Measurements from ENCODE around the gene ANKS1A. TPM values are rescaled to one million over a fixed set of nuclear protein-coding genes. Genes with fewer than 3 reads are reported as not detected.
A peak's percentile ranks its signal among the peaks of the same experiment; 100 is the strongest.

The ANKS1A gene
- total and polyA plus RNA-seq, 2 of the 4 experiments (the other 2 are of a cell fraction), result 7.2 to 7.5 TPM

DNA sequence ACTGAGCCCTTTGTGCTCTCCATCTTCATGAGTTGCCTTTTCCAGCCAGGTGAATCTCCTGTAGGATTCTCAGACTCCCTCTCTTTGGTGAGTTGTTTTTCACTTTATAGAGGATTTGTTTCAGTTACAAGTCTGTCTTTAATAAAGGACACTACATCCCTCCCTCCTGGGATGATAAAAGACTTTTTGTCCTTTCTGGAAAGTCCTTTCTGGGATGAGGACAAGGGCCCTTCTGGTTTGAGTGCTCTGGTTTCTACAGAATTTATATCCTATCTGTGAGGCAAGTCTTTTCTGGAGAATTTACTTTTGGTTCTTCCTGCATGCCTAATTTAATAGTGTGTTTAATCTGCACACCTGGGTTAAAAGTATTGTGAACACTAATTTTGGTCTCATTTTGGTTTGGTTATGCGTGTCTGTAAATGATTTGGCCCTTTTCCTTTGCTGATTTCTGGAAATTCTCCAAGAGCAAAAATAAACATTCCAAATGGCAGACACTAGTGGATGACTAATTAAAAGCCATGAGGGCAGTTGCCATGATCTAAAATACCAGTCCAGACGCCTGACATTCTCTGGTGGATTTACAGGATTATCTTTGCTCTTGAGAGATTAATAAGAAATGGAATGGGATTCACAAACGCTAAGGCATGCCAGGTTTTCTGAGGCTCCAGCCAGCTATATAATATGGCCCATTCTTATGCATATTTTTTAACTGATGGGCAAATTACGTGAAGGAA is 207.2 kb downstream of the ANKS1A start:
- Histone ChIP-seq H3K9me1 (ENCODE audit: insufficient read depth, low read length) (peaks cover 21% of the 10 kb centered on the region), H3K14ac (replicated peaks; ENCODE audit: low read depth, low read length) (peak overlapping the region; percentile 18; the same call in 1 of the 2 replicates), H3K79me1 (ENCODE audit: low read depth in 1 of 2, low read length in 2 of 2) (no peaks in the 10 kb centered on the region), H2BK5ac (ENCODE audit: low read depth, low read length, poor library complexity, severe bottlenecking) (no peak overlapping the region), H3K4me2 (ENCODE audit: low read depth, low read length) (peak overlapping the region; percentile 8; the same call in 1 of the 2 replicates), H2AK9ac (replicated peaks; ENCODE audit: low read depth, low read length, poor library complexity) (no peak overlapping the region), H3K9ac (ENCODE audit: low read depth, low read length) (no peak overlapping the region), H3K4me3 (ENCODE audit: insufficient read depth, low read depth, low read length) (no peak overlapping the region), H4K20me1 (ENCODE audit: insufficient read depth, low read length) (no peaks in the 10 kb centered on the region), H2AFZ (replicated peaks; ENCODE audit: low read length, poor library complexity) (no peak overlapping the region), H3K27ac (ENCODE audit: insufficient read depth, low read length) (no peak overlapping the region), H3K36me3 (ENCODE audit: control insufficient read depth, insufficient read depth, low read length) (no peaks in the 10 kb centered on the region), H2AK5ac (ENCODE audit: low read depth, low read length) (no peak overlapping the region), H3K18ac (ENCODE audit: low read depth, low read length) (peak overlapping the region; percentile 16; the same call in 1 of the 2 replicates), H3K9me3 (ENCODE audit: control insufficient read depth, insufficient read depth, low read length) (no peaks in the 10 kb centered on the region), H2BK15ac (ENCODE audit: low read depth, low read length) (no peak overlapping the region), H3K56ac (ENCODE audit: extremely low read depth, insufficient read depth, low read length) (no peak overlapping the region), H2BK20ac (ENCODE audit: low read depth, low read length) (peak overlapping the region; percentile 57), H2BK120ac (ENCODE audit: low read depth, low read length) (peak overlapping the region; percentile 52), H3K27me3 (ENCODE audit: control insufficient read depth, insufficient read depth, low read length) (no peaks in the 10 kb centered on the region), H4K5ac (ENCODE audit: low read depth, low read length) (no peak overlapping the region), H3K4ac (ENCODE audit: low read depth, low read length) (peak overlapping the region; percentile 30; the same call in 1 of the 2 replicates), H3K4me1 (ENCODE audit: control insufficient read depth, insufficient read depth, low read length) (peaks cover 23% of the 10 kb centered on the region), H4K8ac (ENCODE audit: low read depth in 2 of 2, low read length in 2 of 2) (peak overlapping the region in 1 of 2 experiments; percentile 15; a peak in 1 of 4 replicates), H3K23ac (ENCODE audit: low read depth, low read length) (no peak overlapping the region), H4K91ac (ENCODE audit: insufficient read depth, low read depth, low read length) (peak overlapping the region; percentile 7; the same call in 1 of the 2 replicates)
- in situ Hi-C loops (cut with MboI; ENCODE audit: low sequenced_read_pairs), result no loop called here
- DNase-seq (peak; percentile 81), ATAC-seq (ENCODE audit: low read depth) (peak; percentile 59)
- WGBS, 2 experiments (ENCODE audit: extremely low coverage in 2 of 2, insufficient read length in 1 of 2), result 0% methylated on average over 1 of the region's 4 CpGs; no CpG with 5 or more reads in 1 of the 2 experiments
- dilution Hi-C loops (cut with HindIII; ENCODE audit: low sequenced_read_pairs, unreplicated experiment), result no loop called here
- ChIA-PET CTCF (no interaction called here), POLR2A (ENCODE audit: unreplicated experiment) (no interaction called here)
- intact Hi-C loops (cut with micrococcal nuclease), result loop anchor here (2.0 kb wide), 1 partner anchor 31 kb away; no protein-coding TSS in a partner anchor
- no peak for TF ChIP-seq MXI1 (IDR thresholded peaks at IDR 0.05; ENCODE audit: borderline replicate concordance, low read depth, low read length)
- no peak for TF ChIP-seq CHD1 (IDR thresholded peaks at IDR 0.05; ENCODE audit: low read depth, low read length)
- TF ChIP-seq RCOR1 (IDR thresholded peaks at IDR 0.05; ENCODE audit: insufficient replicate concordance, low read length), result peak; percentile 14
- BruUV-seq (replicated peaks), result no TSS peak

Measured in IMR-90 (cell line).